ENCODE measurements around the gene SLC24A1.

Gene SLC24A1

DNA sequence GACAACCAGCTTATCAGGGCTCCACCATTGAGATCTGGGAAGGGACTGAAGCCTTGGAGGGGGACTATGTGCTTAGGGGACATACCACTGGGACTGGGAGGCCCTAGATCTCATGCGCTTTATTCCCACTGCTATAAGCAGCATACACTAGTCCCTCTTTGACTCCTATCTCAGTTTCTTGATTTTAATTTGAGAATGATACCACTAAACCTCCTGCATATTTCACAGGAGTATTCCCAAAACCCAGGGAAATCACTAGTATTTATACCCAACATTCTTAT is 29.2 kb downstream of the SLC24A1 start:
- no peak overlapping the region for H3K4me3 ChIP-seq (ENCODE audit: low read depth, low read length)
- DNase-seq (ENCODE audit: low read depth) = no peak
- TF ChIP-seq, protein P1, sequence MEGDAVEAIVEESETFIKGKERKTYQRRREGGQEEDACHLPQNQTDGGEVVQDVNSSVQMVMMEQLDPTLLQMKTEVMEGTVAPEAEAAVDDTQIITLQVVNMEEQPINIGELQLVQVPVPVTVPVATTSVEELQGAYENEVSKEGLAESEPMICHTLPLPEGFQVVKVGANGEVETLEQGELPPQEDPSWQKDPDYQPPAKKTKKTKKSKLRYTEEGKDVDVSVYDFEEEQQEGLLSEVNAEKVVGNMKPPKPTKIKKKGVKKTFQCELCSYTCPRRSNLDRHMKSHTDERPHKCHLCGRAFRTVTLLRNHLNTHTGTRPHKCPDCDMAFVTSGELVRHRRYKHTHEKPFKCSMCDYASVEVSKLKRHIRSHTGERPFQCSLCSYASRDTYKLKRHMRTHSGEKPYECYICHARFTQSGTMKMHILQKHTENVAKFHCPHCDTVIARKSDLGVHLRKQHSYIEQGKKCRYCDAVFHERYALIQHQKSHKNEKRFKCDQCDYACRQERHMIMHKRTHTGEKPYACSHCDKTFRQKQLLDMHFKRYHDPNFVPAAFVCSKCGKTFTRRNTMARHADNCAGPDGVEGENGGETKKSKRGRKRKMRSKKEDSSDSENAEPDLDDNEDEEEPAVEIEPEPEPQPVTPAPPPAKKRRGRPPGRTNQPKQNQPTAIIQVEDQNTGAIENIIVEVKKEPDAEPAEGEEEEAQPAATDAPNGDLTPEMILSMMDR (IDR thresholded peaks at IDR 0.05; ENCODE audit: control insufficient read depth, extremely low read depth, insufficient read depth) = no peak

DNA sequence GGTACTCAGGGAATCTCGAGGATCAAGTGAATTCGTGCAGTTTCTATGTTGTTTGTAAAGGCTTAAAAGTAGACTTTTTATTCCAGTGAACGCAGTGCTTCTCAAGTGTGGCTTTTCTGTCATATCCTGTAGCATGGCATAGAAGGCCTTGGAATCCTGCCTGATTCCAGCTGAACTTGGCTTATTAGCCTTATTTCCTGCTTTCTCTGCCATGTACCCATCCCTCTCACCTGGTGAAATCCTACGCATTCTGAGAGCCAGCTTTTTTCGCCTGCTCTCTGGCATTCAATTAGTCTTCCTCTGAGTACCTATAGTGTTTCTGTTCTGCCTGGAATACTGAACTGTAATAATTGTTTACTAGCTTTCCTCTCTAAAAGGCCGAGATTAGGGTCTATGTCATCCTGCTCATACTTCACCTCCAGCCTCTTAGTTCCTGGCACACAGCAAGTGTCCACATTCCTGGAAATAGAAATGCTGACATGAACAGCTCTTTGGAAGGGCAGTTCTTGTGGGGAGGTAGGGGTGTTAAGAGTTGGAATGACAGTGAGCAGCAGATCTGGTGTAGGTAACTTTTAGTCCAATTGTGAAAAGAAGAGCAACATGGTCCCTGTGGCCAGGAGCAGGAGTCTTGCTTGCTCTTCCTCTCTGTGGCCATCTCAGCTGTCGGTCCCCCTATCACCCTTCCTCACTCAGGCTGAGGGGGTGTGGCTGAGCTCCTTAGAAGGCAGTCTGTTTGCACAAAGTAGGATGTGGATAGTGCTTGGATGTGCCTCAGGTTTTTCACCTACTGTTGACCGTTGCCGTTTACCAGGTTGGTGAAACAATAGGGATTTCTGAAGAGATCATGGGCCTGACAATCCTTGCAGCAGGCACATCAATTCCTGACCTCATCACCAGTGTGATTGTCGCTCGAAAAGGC is 30.4 kb downstream of the SLC24A1 start:
- DNase-seq (ENCODE audit: low read depth) = peak; percentile 54
- TF ChIP-seq, protein P1 (IDR thresholded peaks at IDR 0.05; ENCODE audit: control insufficient read depth, extremely low read depth, insufficient read depth) = no peak
- no peak overlapping the region for H3K4me3 ChIP-seq (ENCODE audit: low read depth, low read length)

DNA sequence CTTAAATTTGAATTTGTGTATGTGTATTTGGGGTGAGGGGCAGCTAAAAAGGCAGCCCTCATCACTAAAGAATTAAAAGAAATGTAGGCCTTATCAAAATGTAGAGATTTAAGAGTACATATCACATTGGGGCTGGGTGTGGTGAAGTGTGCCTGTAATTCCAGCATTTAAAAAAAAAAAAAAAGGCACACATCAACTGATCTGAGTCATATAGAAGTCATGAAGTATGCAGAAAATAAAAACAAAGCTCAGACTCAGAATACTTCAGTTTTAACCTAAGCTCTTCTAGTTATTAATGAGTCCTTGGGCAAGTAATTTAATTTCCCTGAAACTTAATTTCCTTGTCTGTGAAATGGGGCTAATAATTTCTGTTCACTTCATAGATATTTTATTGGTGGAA is 31.6 kb downstream of the SLC24A1 start:
- no peak overlapping the region for H3K4me3 ChIP-seq (ENCODE audit: low read depth, low read length)
- DNase-seq (ENCODE audit: low read depth) = no peak
- TF ChIP-seq, protein P1 (IDR thresholded peaks at IDR 0.05; ENCODE audit: control insufficient read depth, extremely low read depth, insufficient read depth) = no peak

DNA sequence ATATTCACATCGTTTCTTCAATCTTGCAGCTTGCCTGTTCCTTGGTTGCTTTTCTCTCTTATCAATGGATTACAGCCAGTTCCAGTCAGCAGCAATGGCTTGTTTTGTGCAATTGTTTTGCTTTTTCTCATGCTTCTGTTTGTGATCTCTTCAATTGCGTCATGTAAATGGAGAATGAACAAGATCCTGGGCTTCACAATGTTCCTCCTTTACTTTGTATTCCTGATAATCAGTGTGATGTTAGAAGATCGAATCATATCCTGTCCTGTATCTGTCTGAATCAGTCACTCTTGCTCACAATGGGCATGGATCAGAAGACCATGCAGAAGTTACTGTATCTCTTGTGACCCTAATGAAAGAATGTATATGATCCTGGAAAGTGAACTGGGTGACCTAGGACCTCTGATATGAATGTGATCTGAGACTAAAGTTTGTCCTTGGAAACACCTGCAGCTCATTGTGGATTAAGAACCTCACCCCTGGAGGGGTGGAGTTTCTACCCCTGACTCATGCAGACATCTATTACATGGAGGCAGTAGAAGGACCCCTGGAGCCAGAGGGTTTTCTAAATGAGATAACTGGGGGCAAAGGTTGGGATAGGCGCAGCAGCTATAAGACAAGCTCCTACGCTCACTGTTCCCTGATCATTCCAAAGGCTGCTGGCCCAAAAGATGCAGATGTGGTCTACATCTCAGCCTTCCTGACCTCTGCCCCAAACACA is 32.2 kb downstream of the SLC24A1 start:
- no peak for DNase-seq (ENCODE audit: low read depth)
- TF ChIP-seq, protein P1 (IDR thresholded peaks at IDR 0.05; ENCODE audit: control insufficient read depth, extremely low read depth, insufficient read depth) = no peak
- no peak overlapping the region for H3K4me3 ChIP-seq (ENCODE audit: low read depth, low read length)

DNA sequence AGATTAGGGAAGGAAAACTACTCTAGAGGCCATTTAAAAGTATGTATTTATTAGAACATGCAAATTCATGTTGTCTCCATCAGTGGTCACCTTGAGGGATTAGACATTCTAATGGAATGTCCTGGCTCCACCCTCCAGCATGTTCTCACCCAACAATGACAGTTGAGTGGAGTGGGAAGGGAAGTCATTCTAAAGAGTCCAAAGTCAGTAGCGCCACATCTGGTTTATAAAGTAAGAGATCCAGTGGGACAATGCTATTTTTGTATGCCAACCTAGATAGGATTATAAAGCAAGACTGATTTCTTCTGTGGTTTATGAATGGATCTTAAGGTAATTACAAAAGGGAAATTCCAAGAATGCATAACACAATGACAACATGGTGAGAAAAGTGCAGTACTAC is 33.3 kb downstream of the SLC24A1 start:
- no peak overlapping the region for H3K4me3 ChIP-seq (ENCODE audit: low read depth, low read length)
- no peak for DNase-seq (ENCODE audit: low read depth)
- TF ChIP-seq, protein P1 (IDR thresholded peaks at IDR 0.05; ENCODE audit: control insufficient read depth, extremely low read depth, insufficient read depth) = no peak

DNA sequence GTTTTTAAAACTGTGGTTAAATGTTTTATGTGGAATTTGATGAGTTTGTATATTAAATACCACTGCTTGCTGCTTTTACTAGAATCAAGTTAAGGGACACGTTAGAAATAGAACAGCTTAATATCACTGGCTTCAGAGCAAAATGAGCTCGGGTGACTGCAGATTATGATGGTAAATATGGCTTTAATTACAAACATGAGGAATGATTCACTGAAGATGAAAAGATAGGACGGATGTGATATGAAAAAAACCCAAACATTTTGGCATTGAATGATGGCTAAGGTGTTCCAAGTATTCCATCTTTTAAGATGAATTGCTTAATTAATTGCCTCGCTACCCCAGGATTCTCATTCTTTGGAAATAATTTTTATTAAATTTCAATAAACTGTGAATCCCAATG is 33.7 kb downstream of the SLC24A1 start:
- TF ChIP-seq, protein P1 (IDR thresholded peaks at IDR 0.05; ENCODE audit: control insufficient read depth, extremely low read depth, insufficient read depth) = no peak
- no peak overlapping the region for H3K4me3 ChIP-seq (ENCODE audit: low read depth, low read length)
- DNase-seq (ENCODE audit: low read depth) = no peak
